Activated T-helper 1 cell treated with anti-CD3 and anti-CD28 coated beads, Interleukin-12 subunit alpha, Interleukin-12 subunit beta, Interleukin-2, Interleukin-4 antibody, amounts not matched to agents 30 ng/mL and 10 ng/mL and 1 ng/mL, durations not matched to agents 14 hours and 24 hours and 36 hours (primary cell): ENCODE measurements around the gene TGFB2. TPM values are rescaled to one million over a fixed set of nuclear protein-coding genes. Genes with fewer than 3 reads are reported as not detected.

Experiments used
- DNase-seq: peaks from one replicate; pipeline ENCODE4 v3.0.0; 2021; ENCODE audit warnings: low spot score
- H3K27ac Mint-ChIP-seq: one replicate; pipeline ENCODE4 v1.8.0; 2021; ENCODE audit warnings: mild to moderate bottlenecking, mixed read lengths
- H3K27me3 Mint-ChIP-seq: one replicate; pipeline ENCODE4 v1.8.0; 2022; ENCODE audit warnings: mild to moderate bottlenecking, moderate library complexity, mixed read lengths; ENCODE audit not compliant: insufficient read depth
- H3K36me3 Mint-ChIP-seq: one replicate; pipeline ENCODE4 v1.8.0; 2021; ENCODE audit warnings: low read depth, mixed read lengths
- H3K4me1 Mint-ChIP-seq: one replicate; pipeline ENCODE4 v1.8.0; 2021; ENCODE audit warnings: low read depth, mixed read lengths
- H3K4me3 Mint-ChIP-seq: one replicate; pipeline ENCODE4 v1.8.0; 2021; ENCODE audit warnings: mild to moderate bottlenecking, moderate library complexity, mixed read lengths
- H3K9me3 Mint-ChIP-seq: one replicate; pipeline ENCODE4 v1.8.0; 2021; ENCODE audit warnings: mixed read lengths
- intact Hi-C: fragments of 100-400 bp; cut with micrococcal nuclease; formaldehyde crosslinking; loops from one replicate; pipeline ENCODE4 v1.15.1; 2024
- total RNA-seq: library from RNA; stranded (reverse); gene quantifications from 2 replicates; pipeline ENCODE4 v1.2.3, GENCODE V29; 2022

The TGFB2 gene
- total RNA-seq, 1 donor from 2014 or later, result not detected

GRCh38 chr1:218490406-218490922, 145.3 kb downstream of the TGFB2 start:
- no peak overlapping the region for H3K27ac Mint-ChIP-seq
- intact Hi-C loops, result no loop called here
- no peak for DNase-seq
- no peaks in the 10 kb centered on the region for H3K4me1 Mint-ChIP-seq
- H3K27me3 Mint-ChIP-seq, result no peaks in the 10 kb centered on the region
- H3K9me3 Mint-ChIP-seq, result no peaks in the 10 kb centered on the region
- H3K4me3 Mint-ChIP-seq, result no peak overlapping the region
- no peaks in the 10 kb centered on the region for H3K36me3 Mint-ChIP-seq

GRCh38 chr1:218492874-218493273, 147.7 kb downstream of the TGFB2 start:
- intact Hi-C loops, result no loop called here
- Mint-ChIP-seq H3K4me3 (no peak overlapping the region), H3K9me3 (no peaks in the 10 kb centered on the region), H3K4me1 (no peaks in the 10 kb centered on the region), H3K27ac (no peak overlapping the region), H3K27me3 (no peaks in the 10 kb centered on the region), H3K36me3 (no peaks in the 10 kb centered on the region)
- no peak for DNase-seq

GRCh38 chr1:218493986-218494385, 148.8 kb downstream of the TGFB2 start:
- Mint-ChIP-seq H3K9me3 (no peaks in the 10 kb centered on the region), H3K36me3 (no peaks in the 10 kb centered on the region)
- intact Hi-C loops, result no loop called here

More at GRCh38 chr1:218493986-218494385, 148.8 kb downstream of the TGFB2 start:
- no peak for DNase-seq
- H3K27me3 Mint-ChIP-seq, result no peaks in the 10 kb centered on the region
- H3K4me3 Mint-ChIP-seq, result no peak overlapping the region
- H3K4me1 Mint-ChIP-seq, result peaks cover 3% of the 10 kb centered on the region
- no peak overlapping the region for H3K27ac Mint-ChIP-seq

Other genes starting within 250 kb of the TGFB2 start
- gene RRP15, start 60.0 kb upstream of the TGFB2 start, total RNA-seq, result 42.2 and 50.1 TPM in 2 replicates